WERI-Rb-1 (cell line): ENCODE data around the gene DLEC1.
"Not testable (repeated sequence)": the region's sequence is repeated elsewhere in the genome, so short reads cannot be mapped to it uniquely, and the experiment has no call there.

ENCODE experiments used
- DNase-seq: peaks from one replicate; pipeline ENCODE4 v3.0.0-alpha.2; 2020
- H3K27ac ChIP-seq: fragments of 250-450 bp; sonication (Bioruptor Pico); 2 replicates; pipeline ENCODE4 v1.5.1; 2020; ENCODE audit warnings: mild to moderate bottlenecking, moderate library complexity
- H3K27me3 ChIP-seq: fragments of 250-450 bp; sonication (Bioruptor Pico); 2 replicates; pipeline ENCODE4 v1.5.1; 2021; ENCODE audit warnings: mild to moderate bottlenecking, low read depth, moderate library complexity; ENCODE audit not compliant: insufficient read depth, severe bottlenecking
- H3K36me3 ChIP-seq: fragments of 250-450 bp; sonication (Bioruptor Pico); 2 replicates; pipeline ENCODE4 v1.5.1; 2020; ENCODE audit warnings: mild to moderate bottlenecking, moderate library complexity
- H3K4me3 ChIP-seq: 2 replicates; pipeline ENCODE4 v1.5.1; 2011; ENCODE audit warnings: low read depth, mild to moderate bottlenecking, control low read depth, low read length
- H3K9me3 ChIP-seq: fragments of 250-450 bp; sonication (Bioruptor Pico); 2 replicates; pipeline ENCODE4 v1.5.1; 2021; ENCODE audit warnings: mild to moderate bottlenecking, moderate library complexity; ENCODE audit not compliant: severe bottlenecking
- CTCF ChIP-seq: IDR thresholded peaks from 2 replicates; pipeline ENCODE4 v1.5.1; 2011; ENCODE audit warnings: low read depth, mild to moderate bottlenecking, control low read depth, inconsistent platforms, low read length

DLEC1 gene

DNA sequence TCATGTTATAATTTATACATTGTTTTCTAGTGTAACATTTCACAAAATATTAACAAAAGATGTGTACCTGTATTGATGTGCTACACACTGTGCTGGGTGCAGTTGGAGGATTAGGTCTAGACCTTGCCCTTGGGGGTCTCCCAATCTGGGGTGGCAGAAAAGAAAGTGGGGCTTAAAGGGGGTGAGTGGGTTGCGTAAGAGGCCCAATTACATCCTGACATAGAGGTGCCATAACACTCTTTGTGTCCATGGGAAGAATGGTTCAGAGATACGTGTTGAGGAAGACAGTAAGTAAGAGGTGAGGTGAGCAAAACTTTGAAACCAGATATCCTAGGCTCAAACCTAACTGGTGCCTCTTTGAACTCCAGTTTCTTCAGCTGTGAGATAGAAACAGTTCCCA is 31.0 kb downstream of the DLEC1 start:
- no peak for DNase-seq
- peaks cover 4% of the 10 kb centered on the region for H3K9me3 ChIP-seq
- H3K27me3 ChIP-seq: peaks cover 74% of the 10 kb centered on the region
- no peak overlapping the region for H3K27ac ChIP-seq
- H3K36me3 ChIP-seq: no peaks in the 10 kb centered on the region
- no peak for TF ChIP-seq CTCF
- no peak overlapping the region for H3K4me3 ChIP-seq

- H3K27ac ChIP-seq, H3K4me3 ChIP-seq, DNase-seq, H3K9me3 ChIP-seq, H3K36me3 ChIP-seq: not testable (repeated sequence)
- H3K27me3 ChIP-seq: peaks cover 62% of the 10 kb centered on the region
Measured at GRCh38 chr3:38077073-38077472, 38.1 kb downstream of the DLEC1 start.

GRCh38 chr3:38082296-38082695 is 43.3 kb downstream of the DLEC1 start:
- peaks cover 20% of the 10 kb centered on the region for H3K27me3 ChIP-seq
- not testable (repeated sequence) for H3K36me3 ChIP-seq, H3K27ac ChIP-seq, DNase-seq, H3K4me3 ChIP-seq, H3K9me3 ChIP-seq

- not testable (repeated sequence) for H3K36me3 ChIP-seq, H3K9me3 ChIP-seq, DNase-seq, H3K27ac ChIP-seq, H3K4me3 ChIP-seq
- peaks cover 17% of the 10 kb centered on the region for H3K27me3 ChIP-seq
Measured at GRCh38 chr3:38083254-38083653, 44.2 kb downstream of the DLEC1 start.

DNA sequence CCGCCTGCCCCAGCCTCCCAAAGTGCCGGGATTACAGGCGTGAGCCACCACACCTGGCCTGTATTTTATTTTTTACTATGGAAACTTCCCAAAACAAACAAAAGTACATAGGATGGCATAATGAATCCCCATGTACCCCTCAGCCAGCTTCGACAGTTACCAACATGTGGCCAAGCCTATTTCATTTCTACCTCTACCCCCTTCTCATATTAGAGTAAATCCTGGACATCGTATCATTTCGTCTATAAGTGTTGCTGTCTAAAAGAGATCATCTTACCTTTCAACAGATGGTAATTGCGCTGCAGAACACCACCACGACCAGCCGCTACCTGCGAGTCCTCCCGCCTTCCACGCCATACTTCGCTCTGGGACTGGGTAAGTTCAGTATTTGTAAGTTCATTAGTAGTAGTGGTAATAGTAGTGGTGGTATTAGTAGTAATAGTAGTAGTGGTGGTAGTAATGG is 44.9 kb downstream of the DLEC1 start:
- Histone ChIP-seq H3K9me3 (peaks cover 8% of the 10 kb centered on the region), H3K4me3 (no peak overlapping the region), H3K27me3 (peaks cover 13% of the 10 kb centered on the region), H3K36me3 (no peaks in the 10 kb centered on the region), H3K27ac (no peak overlapping the region)
- TF ChIP-seq CTCF: no peak
- DNase-seq: no peak

GRCh38 chr3:38084334-38085310 is 45.6 kb downstream of the DLEC1 start:
- Histone ChIP-seq H3K27ac (no peak overlapping the region), H3K9me3 (peaks cover 8% of the 10 kb centered on the region), H3K27me3 (peaks cover 5% of the 10 kb centered on the region), H3K36me3 (no peaks in the 10 kb centered on the region), H3K4me3 (no peak overlapping the region)
- TF ChIP-seq CTCF: no peak
- no peak for DNase-seq

DNA sequence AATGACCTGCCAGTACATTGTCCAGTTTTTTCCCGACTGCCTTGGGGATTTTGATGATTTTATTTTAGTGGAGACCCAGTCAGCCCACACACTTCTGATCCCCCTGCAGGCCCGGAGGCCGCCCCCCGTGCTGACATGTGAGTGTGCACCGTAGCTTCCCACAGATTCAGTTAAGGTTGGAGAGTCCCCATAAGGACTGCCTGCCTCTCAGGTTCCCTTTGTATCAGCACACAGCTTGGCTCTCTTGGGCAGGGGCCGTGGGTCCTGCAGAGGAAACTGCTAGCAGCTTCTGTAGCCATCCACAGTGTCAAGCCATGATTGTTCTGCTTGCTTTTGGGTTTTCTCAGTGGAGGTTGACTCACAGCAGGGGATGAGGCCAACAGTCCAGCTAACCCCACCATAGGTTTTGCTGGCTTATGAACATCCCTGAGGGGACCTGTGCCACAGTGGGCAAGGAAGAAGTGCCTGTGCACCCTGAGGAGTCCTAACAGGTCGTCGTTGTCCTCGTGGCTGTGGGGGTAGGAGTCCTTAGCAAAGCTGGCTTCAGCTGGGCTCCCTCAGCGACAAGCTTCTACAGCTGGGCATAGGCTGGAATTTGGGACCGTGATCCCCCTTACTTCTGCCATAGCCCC is 46.4 kb downstream of the DLEC1 start:
- no peak overlapping the region for H3K27ac ChIP-seq
- peaks cover 8% of the 10 kb centered on the region for H3K9me3 ChIP-seq
- TF ChIP-seq CTCF: no peak
- no peak overlapping the region for H3K4me3 ChIP-seq
- no peaks in the 10 kb centered on the region for H3K36me3 ChIP-seq
- H3K27me3 ChIP-seq: no peaks in the 10 kb centered on the region
- no peak for DNase-seq
